CD14-positive monocyte (primary cell): ENCODE measurements around the gene TINCR. TPM values are rescaled to one million over a fixed set of nuclear protein-coding genes. Genes with fewer than 3 reads are reported as not detected.
A peak's percentile ranks its signal among the peaks of the same experiment; 100 is the strongest.

Source experiments
- DNase-seq, 3 donors: peaks; one replicate each; pipeline ENCODE4 v3.0.0-alpha.2; 2011 to 2022
- H2AFZ ChIP-seq: 2 replicates; pipeline ENCODE4 v1.6.0; 2012; ENCODE audit warnings: mild to moderate bottlenecking, low read depth, low read length, inconsistent platforms; ENCODE audit not compliant: insufficient read depth, poor library complexity, severe bottlenecking
- H3K27ac ChIP-seq, 2 donors: 1 replicate in 1 of 2; 2 replicates in 1 of 2; pipeline ENCODE4 v1.5.1; 2012 to 2013; ENCODE audit warnings: low read length in 2 of 2, control low read depth in 1 of 2, inconsistent platforms in 1 of 2, low read depth in 1 of 2, mild to moderate bottlenecking in 1 of 2
- H3K27me3 ChIP-seq, 2 donors: one replicate each; pipeline versions ENCODE4 v1.6.0 to v1.6.1; 2011 to 2013; ENCODE audit warnings: low read length in 2 of 2; ENCODE audit not compliant: control insufficient read depth in 2 of 2, insufficient read depth in 2 of 2
- H3K36me3 ChIP-seq, 2 donors: replicated peaks in 1 of 2; 1 replicate in 1 of 2; 2 replicates in 1 of 2; pipeline versions ENCODE4 v1.5.1 to v1.6.1; 2012 to 2013; ENCODE audit warnings: low read length in 2 of 2, control low read depth in 1 of 2, inconsistent platforms in 1 of 2, mild to moderate bottlenecking in 1 of 2; ENCODE audit not compliant: insufficient read depth in 2 of 2, control insufficient read depth in 1 of 2
- H3K4me1 ChIP-seq, 2 donors: 1 replicate in 1 of 2; 2 replicates in 1 of 2; pipeline versions ENCODE4 v1.5.1 to v1.6.1; 2012 to 2013; ENCODE audit warnings: low read length in 2 of 2, control low read depth in 1 of 2, inconsistent platforms in 1 of 2, mild to moderate bottlenecking in 1 of 2, moderate library complexity in 1 of 2; ENCODE audit not compliant: insufficient read depth in 2 of 2, control insufficient read depth in 1 of 2
- H3K4me2 ChIP-seq: replicated peaks from 2 replicates; pipeline ENCODE3; 2012; ENCODE audit warnings: low read length, moderate library complexity, mild to moderate bottlenecking; ENCODE audit not compliant: poor library complexity, severe bottlenecking; ENCODE audit errors: extremely low read depth
- H3K4me3 ChIP-seq, 3 experiments: fragments of 200-600 bp in 1 of 3; sonication (generic) in 1 of 3; replicated peaks in 1 of 3; 1 replicate in 2 of 3; 2 replicates in 1 of 3; pipeline ENCODE4 v1.5.1; 2011 to 2013; ENCODE audit warnings: low read length in 3 of 3, mild to moderate bottlenecking in 3 of 3, control low read depth in 2 of 3, low read depth in 2 of 3, inconsistent platforms in 1 of 3, moderate library complexity in 1 of 3
- H3K79me2 ChIP-seq: 2 replicates; pipeline ENCODE4 v1.6.0; 2012; ENCODE audit warnings: mild to moderate bottlenecking, control low read depth, inconsistent platforms, low read length, moderate library complexity; ENCODE audit not compliant: insufficient read depth
- H3K9ac ChIP-seq: 2 replicates; pipeline ENCODE4 v1.6.0; 2017; ENCODE audit warnings: low read length, mild to moderate bottlenecking; ENCODE audit not compliant: insufficient read depth, poor library complexity, severe bottlenecking
- H3K9me3 ChIP-seq, 2 donors: replicated peaks in 1 of 2; 1 replicate in 1 of 2; 2 replicates in 1 of 2; pipeline versions ENCODE4 v1.5.1 to v1.6.1; 2012 to 2013; ENCODE audit warnings: low read length in 2 of 2, control low read depth in 1 of 2; ENCODE audit not compliant: control insufficient read depth in 1 of 2, insufficient read depth in 1 of 2
- H4K20me1 ChIP-seq: 2 replicates; pipeline ENCODE4 v1.6.0; 2012; ENCODE audit warnings: mild to moderate bottlenecking, low read length, control low read depth, moderate library complexity; ENCODE audit not compliant: insufficient read depth
- H3K27ac Mint-ChIP-seq, 7 donors: one replicate each; pipeline ENCODE4 v1.8.0; 2020; ENCODE audit warnings: mild to moderate bottlenecking in 7 of 7, mixed read lengths in 7 of 7, moderate library complexity in 6 of 7, inconsistent platforms in 2 of 7
- H3K27me3 Mint-ChIP-seq, 3 donors: one replicate each; pipeline ENCODE4 v1.8.0; 2021 to 2022; ENCODE audit warnings: low read depth in 3 of 3, mild to moderate bottlenecking in 3 of 3, mixed read lengths in 3 of 3, moderate library complexity in 3 of 3, inconsistent platforms in 1 of 3
- H3K36me3 Mint-ChIP-seq, 2 donors: one replicate each; pipeline ENCODE4 v1.8.0; 2020; ENCODE audit warnings: mixed read lengths in 2 of 2, inconsistent platforms in 1 of 2, mild to moderate bottlenecking in 1 of 2
- H3K4me1 Mint-ChIP-seq: one replicate; pipeline ENCODE4 v1.8.0; 2020; ENCODE audit warnings: mild to moderate bottlenecking, mixed read lengths
- H3K4me3 Mint-ChIP-seq, 2 donors: one replicate each; pipeline ENCODE4 v1.8.0; 2020; ENCODE audit warnings: mild to moderate bottlenecking in 2 of 2, mixed read lengths in 2 of 2, moderate library complexity in 1 of 2
- H3K9me3 Mint-ChIP-seq, 7 donors: one replicate each; pipeline ENCODE4 v1.8.0; 2020 to 2022; ENCODE audit warnings: mixed read lengths in 7 of 7, mild to moderate bottlenecking in 6 of 7, moderate library complexity in 6 of 7, inconsistent platforms in 2 of 7
- WGBS: methylation state at CpG from one replicate; pipeline ENCODE4 v1.1.5; 2013; ENCODE audit warnings: missing lambda C conversion rate; ENCODE audit not compliant: insufficient coverage; 5-methylcytosine and 5-hydroxymethylcytosine counted together
- intact Hi-C, 2 donors: fragments of 100-400 bp; cut with micrococcal nuclease; formaldehyde crosslinking; loops; one replicate each; pipeline versions ENCODE4 v1.15.0 to v1.15.1; 2023
- polyA plus RNA-seq, 3 donors: library from polyadenylated mRNA; depleted of rRNA in 1 of 3; unstranded in 2 of 3; stranded (reverse) in 1 of 3; fragments of 300-500 nt in 2 of 3; fragments of >200 nt in 1 of 3; fragmentation: Illumina TruSeq in 2 of 3; gene quantifications; 1 replicate in 2 of 3; 2 replicates in 1 of 3; pipeline ENCODE4 v1.2.3, GENCODE V29; 2012 to 2021
- TF ChIP-seq, protein P1 (sequence below): fragments of 200-600 bp; IDR thresholded peaks from one replicate; pipeline ENCODE4 v1.8.0; 2022; ENCODE audit warnings: antibody characterized with exemption, mild to moderate bottlenecking

The TINCR gene
- polyA plus RNA-seq, 3 donors, result 0.11 TPM; not detected in 2

- WGBS, result 86% methylated on average over 4 of the region's 5 CpGs
- H3K36me3 ChIP-seq, result no peaks in the 10 kb centered on the region
- no peak overlapping the region for H3K4me3 ChIP-seq
- no peak overlapping the region for H3K4me2 ChIP-seq
- Mint-ChIP-seq H3K36me3 (no peaks in the 10 kb centered on the region), H3K27ac (no peak overlapping the region), H3K4me3 (no peak overlapping the region), H3K27me3 (peaks cover 4 to 30% (median 13%) of the 10 kb centered on the region in 3 donors), H3K9me3 (peaks cover 0 to 6% (median 0%) of the 10 kb centered on the region in 7 donors), H3K4me1 (peaks cover 1% of the 10 kb centered on the region)
- H3K9ac ChIP-seq, result no peak overlapping the region
- intact Hi-C loops, result no loop called here
- H3K27ac ChIP-seq, result no peak overlapping the region
- TF ChIP-seq, protein P1, sequence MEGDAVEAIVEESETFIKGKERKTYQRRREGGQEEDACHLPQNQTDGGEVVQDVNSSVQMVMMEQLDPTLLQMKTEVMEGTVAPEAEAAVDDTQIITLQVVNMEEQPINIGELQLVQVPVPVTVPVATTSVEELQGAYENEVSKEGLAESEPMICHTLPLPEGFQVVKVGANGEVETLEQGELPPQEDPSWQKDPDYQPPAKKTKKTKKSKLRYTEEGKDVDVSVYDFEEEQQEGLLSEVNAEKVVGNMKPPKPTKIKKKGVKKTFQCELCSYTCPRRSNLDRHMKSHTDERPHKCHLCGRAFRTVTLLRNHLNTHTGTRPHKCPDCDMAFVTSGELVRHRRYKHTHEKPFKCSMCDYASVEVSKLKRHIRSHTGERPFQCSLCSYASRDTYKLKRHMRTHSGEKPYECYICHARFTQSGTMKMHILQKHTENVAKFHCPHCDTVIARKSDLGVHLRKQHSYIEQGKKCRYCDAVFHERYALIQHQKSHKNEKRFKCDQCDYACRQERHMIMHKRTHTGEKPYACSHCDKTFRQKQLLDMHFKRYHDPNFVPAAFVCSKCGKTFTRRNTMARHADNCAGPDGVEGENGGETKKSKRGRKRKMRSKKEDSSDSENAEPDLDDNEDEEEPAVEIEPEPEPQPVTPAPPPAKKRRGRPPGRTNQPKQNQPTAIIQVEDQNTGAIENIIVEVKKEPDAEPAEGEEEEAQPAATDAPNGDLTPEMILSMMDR, result no peak
- no peak overlapping the region for H2AFZ ChIP-seq
- no peaks in the 10 kb centered on the region for H3K4me1 ChIP-seq
- H4K20me1 ChIP-seq, result no peaks in the 10 kb centered on the region
- no peaks in the 10 kb centered on the region for H3K27me3 ChIP-seq
- no peaks in the 10 kb centered on the region for H3K9me3 ChIP-seq
- no peaks in the 10 kb centered on the region for H3K79me2 ChIP-seq
- no peak for DNase-seq
Measured at GRCh38 chr19:5545051-5545450, 22.7 kb downstream of the TINCR start.

- TF ChIP-seq, protein P1, result no peak
- Mint-ChIP-seq H3K27ac (peak overlapping the region in 1 of 7 donors; percentile 48), H3K9me3 (peaks cover 0 to 6% (median 0%) of the 10 kb centered on the region in 7 donors), H3K36me3 (no peaks in the 10 kb centered on the region), H3K4me1 (no peaks in the 10 kb centered on the region), H3K27me3 (peaks cover 12 to 24% (median 17%) of the 10 kb centered on the region in 3 donors), H3K4me3 (no peak overlapping the region)
- Histone ChIP-seq H3K79me2 (no peaks in the 10 kb centered on the region), H3K27ac (no peak overlapping the region), H3K27me3 (no peaks in the 10 kb centered on the region), H4K20me1 (no peaks in the 10 kb centered on the region), H3K4me1 (no peaks in the 10 kb centered on the region), H3K9me3 (no peaks in the 10 kb centered on the region), H2AFZ (no peak overlapping the region), H3K36me3 (no peaks in the 10 kb centered on the region), H3K4me3 (no peak overlapping the region), H3K9ac (no peak overlapping the region), H3K4me2 (no peak overlapping the region)
- no peak for DNase-seq
- WGBS, result 65% methylated on average over 2 of the region's 8 CpGs
- intact Hi-C loops, result no loop called here
Measured at GRCh38 chr19:5542665-5543064, 25.1 kb downstream of the TINCR start.
